Heart left ventricle (tissue), 16 donors: Measurements from ENCODE around the gene ZNF516. TPM values are rescaled to one million over a fixed set of nuclear protein-coding genes. Genes with fewer than 3 reads are reported as not detected.
A peak's percentile ranks its signal among the peaks of the same experiment; 100 is the strongest.

Experiments used
- ATAC-seq, 4 donors: fragments of 200-7000 bp; cut with Tn5 transposase; one replicate each; pipeline ENCODE4 v1.9.1; 2020 to 2022; ENCODE audit warnings: moderate library complexity in 4 of 4, mild to moderate bottlenecking in 3 of 4, moderate number of reproducible peaks in 1 of 4
- DNase-seq, 5 donors: peaks; one replicate each; pipeline ENCODE4 v3.0.0-alpha.2; 2020
- H3K27ac ChIP-seq, 12 donors: fragments of 200-600 bp; sonication (generic) in 4 of 12; one replicate each; pipeline versions ENCODE4 v1.5.0 to v1.8.0; 2016 to 2022; ENCODE audit warnings: mild to moderate bottlenecking in 2 of 12
- H3K27me3 ChIP-seq, 9 donors: fragments of 200-600 bp; sonication (generic) in 2 of 9; one replicate each; pipeline versions ENCODE4 v1.5.1 to v1.8.0; 2016 to 2022; ENCODE audit warnings: mild to moderate bottlenecking in 3 of 9
- H3K36me3 ChIP-seq, 9 donors: fragments of 200-600 bp; sonication (generic) in 2 of 9; one replicate each; pipeline versions ENCODE4 v1.5.0 to v1.8.0; 2018 to 2022; ENCODE audit warnings: mild to moderate bottlenecking in 2 of 9
- H3K4me1 ChIP-seq, 12 donors: fragments of 200-600 bp; sonication (generic) in 4 of 12; one replicate each; pipeline versions ENCODE4 v1.5.0 to v1.8.0; 2016 to 2022; ENCODE audit warnings: mild to moderate bottlenecking in 3 of 12
- H3K4me3 ChIP-seq, 12 donors: fragments of 200-600 bp; sonication (generic) in 4 of 12; one replicate each; pipeline versions ENCODE4 v1.5.0 to v1.8.0; 2017 to 2022; ENCODE audit warnings: mild to moderate bottlenecking in 9 of 12, moderate library complexity in 4 of 12
- H3K9me3 ChIP-seq, 12 donors: fragments of 200-600 bp; sonication (generic) in 4 of 12; one replicate each; pipeline versions ENCODE4 v1.5.0 to v1.8.0; 2016 to 2022; ENCODE audit warnings: mild to moderate bottlenecking in 1 of 12
- POLR2A ChIP-seq, 2 donors: fragments of 450-650 bp; IDR thresholded peaks; one replicate each; pipeline ENCODE4 v1.6.1; 2017; ENCODE audit warnings: antibody characterized with exemption in 2 of 2, mild to moderate bottlenecking in 2 of 2, moderate library complexity in 2 of 2
- WGBS, 4 donors: extraction: QIAGEN DNeasy Blood & Tissue Kit in 2 of 4; methylation state at CpG; one replicate each; pipeline versions ENCODE4 v1.1.5 to v1.1.7; 2013 to 2018; 5-methylcytosine and 5-hydroxymethylcytosine counted together
- intact Hi-C, 10 donors: fragments of 100-400 bp; cut with DNase I; formaldehyde crosslinking; loops; one replicate each; pipeline versions ENCODE4 v1.11.1 to v1.14.2; 2022
- polyA plus RNA-seq, 2 donors: library from polyadenylated mRNA; stranded (reverse); fragments of 200-250 nt; gene quantifications; one replicate each; pipeline ENCODE4 v1.2.3, GENCODE V29; 2013
- total RNA-seq, 9 donors: library from RNA; depleted of rRNA in 2 of 9; stranded (reverse); fragments of >200 nt in 2 of 9; fragmentation: NEBNext Ultra II Directional in 3 of 9; extraction: Animal tissue kit (Norgen Biotek cat#: 25700) in 3 of 9; gene quantifications; one replicate each; pipeline versions ENCODE4 v1.1.0 to v1.2.4, GENCODE V29; 2016 to 2023
- TF ChIP-seq, protein P1 (sequence below), 12 donors: fragments of 200-600 bp; sonication (generic) in 4 of 12; IDR thresholded peaks; one replicate each; pipeline versions ENCODE4 v1.5.0 to v1.8.0; 2018 to 2022; ENCODE audit warnings: antibody characterized with exemption in 12 of 12, mild to moderate bottlenecking in 5 of 12
- donor health status: ischemic (EF 13 %, LVEDD 7.1; RV severe dilation, severe dysfunction).
- donor health status: healthy with polysubstance abuse.
- donor health status: DM: no; HTN: yes; CAD: no.
- donor health status: DM: no; HTN: no; CAD: no.
- donor health status: ischemic (EF 25% LVEDD 6.9; RV normal size, moderate dysfunction).
- donor health status: ischemic (EF 25% LVEDD 5.7; RV mildly dilated, moderate dysfunction).
- donor health status: healthy.
- donor health status: DM: yes; HTN: yes; CAD: no.
- donor health status: ischemic (EF 35%, LVEDD 5.7; RV mildly dilated, moderate dysfunction).
- donor health status: nonischemic (EF 11% LVEDD 7.7; RV severe dilation, severe dysfunction).
- donor health status: DM: yes; HTN: yes; CAD: no.
- donor health status: PGD.
- donor health status: ischemic (EF 29% LVEDD 5.4; RV normal size, mild dysfunction).
- donor health status: nonischemic (EF 23%, LVEDD 6.1; RV moderate dilation, normal function).

ZNF516 gene
- total and polyA plus RNA-seq, 11 donors, result 4.8 to 24.8 (median 14.6) TPM

DNA sequence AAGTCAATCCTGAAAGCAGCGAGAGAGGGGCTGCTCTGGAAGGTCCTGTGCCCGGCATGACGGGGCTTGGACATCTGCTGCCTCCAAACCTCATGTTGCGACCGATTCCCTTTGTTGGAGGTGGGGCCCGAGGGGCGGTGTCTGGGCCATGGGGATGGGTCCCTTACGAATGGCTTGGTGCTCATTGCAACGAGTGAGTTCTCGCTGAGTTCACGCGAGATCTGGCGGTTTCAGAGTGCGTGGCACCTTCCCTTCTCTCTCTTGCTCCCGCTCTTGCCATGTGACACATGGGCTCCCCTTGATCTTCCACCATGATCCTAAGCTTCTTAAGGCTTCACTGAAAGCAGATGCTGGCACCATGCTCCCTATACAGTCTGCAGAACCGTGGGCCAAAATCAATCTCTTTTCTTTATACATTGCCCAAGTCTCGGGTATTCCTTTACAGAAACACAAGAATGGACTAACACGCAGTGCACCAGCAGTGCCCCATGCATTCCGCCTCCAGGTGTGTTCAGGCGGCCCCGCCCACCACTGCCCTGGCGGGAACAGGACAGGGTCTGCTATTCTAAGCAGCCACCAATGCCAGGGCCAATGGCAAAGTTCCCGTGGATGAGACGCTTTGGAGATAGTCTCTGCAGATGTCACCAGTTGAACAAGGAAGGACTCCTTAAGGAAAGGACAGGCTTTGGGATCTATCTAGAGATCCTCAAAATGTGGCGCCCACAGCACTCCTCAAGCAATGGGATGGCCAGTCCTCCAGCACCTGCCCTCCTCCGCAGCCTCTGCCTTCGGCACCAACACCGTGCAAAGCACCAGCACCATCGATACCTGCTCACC lies 63.4 kb downstream of the ZNF516 start:
- ATAC-seq, result no peak
- peaks cover 0 to 17% (median 8%) of the 10 kb centered on the region in 9 donors for H3K36me3 ChIP-seq
- 93 to 97% (median 97%) methylated on average over 24 to 29 of the region's 29 CpGs for WGBS, 4 donors
- intact Hi-C loops, result loop anchor here in 1 of 10 donors (10.0 kb wide), 1 partner anchor 53 kb away; no protein-coding TSS in a partner anchor
- DNase-seq, result no peak
- no peak overlapping the region for H3K27ac ChIP-seq
- H3K4me3 ChIP-seq, result no peak overlapping the region
- H3K9me3 ChIP-seq, result no peaks in the 10 kb centered on the region
- H3K4me1 ChIP-seq, result peaks cover 0 to 37% (median 17%) of the 10 kb centered on the region in 12 donors
- H3K27me3 ChIP-seq, result no peaks in the 10 kb centered on the region
- TF ChIP-seq, protein P1, sequence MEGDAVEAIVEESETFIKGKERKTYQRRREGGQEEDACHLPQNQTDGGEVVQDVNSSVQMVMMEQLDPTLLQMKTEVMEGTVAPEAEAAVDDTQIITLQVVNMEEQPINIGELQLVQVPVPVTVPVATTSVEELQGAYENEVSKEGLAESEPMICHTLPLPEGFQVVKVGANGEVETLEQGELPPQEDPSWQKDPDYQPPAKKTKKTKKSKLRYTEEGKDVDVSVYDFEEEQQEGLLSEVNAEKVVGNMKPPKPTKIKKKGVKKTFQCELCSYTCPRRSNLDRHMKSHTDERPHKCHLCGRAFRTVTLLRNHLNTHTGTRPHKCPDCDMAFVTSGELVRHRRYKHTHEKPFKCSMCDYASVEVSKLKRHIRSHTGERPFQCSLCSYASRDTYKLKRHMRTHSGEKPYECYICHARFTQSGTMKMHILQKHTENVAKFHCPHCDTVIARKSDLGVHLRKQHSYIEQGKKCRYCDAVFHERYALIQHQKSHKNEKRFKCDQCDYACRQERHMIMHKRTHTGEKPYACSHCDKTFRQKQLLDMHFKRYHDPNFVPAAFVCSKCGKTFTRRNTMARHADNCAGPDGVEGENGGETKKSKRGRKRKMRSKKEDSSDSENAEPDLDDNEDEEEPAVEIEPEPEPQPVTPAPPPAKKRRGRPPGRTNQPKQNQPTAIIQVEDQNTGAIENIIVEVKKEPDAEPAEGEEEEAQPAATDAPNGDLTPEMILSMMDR (IDR thresholded peaks at IDR 0.05), result no peak
- no peak for TF ChIP-seq POLR2A (IDR thresholded peaks at IDR 0.05)

DNA sequence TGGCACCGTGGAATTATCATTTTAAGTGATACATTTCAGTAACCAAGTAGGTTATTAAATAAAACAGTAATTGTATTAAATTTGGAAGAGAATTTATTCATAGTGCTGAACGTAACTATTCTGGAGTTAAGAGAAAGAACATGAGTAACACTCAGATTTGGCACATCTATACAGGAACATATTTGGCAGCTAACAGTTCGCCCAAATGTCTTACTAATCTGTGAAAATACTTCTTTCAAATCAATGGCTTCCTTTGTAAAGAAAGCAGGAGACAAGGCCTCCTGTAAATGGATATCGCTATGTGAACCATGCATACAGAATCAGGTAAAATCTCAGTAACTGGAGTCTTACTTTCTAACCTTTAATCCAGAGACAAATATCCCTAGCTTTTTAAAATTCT lies 64.4 kb downstream of the ZNF516 start:
- DNase-seq (no peak), ATAC-seq (no peak)
- H3K4me3 ChIP-seq, result no peak overlapping the region
- H3K4me1 ChIP-seq, result peaks cover 0 to 33% (median 17%) of the 10 kb centered on the region in 12 donors
- intact Hi-C loops, result loop anchor here in 1 of 10 donors (10.0 kb wide), 1 partner anchor 54 kb away; no protein-coding TSS in a partner anchor
- no peaks in the 10 kb centered on the region for H3K27me3 ChIP-seq
- TF ChIP-seq, protein P1 (IDR thresholded peaks at IDR 0.05), result no peak
- no peak for TF ChIP-seq POLR2A (IDR thresholded peaks at IDR 0.05)
- 67 to 78% (median 69%) methylated on average over 4 of the region's 4 CpGs for WGBS, 4 donors
- no peaks in the 10 kb centered on the region for H3K9me3 ChIP-seq
- no peak overlapping the region for H3K27ac ChIP-seq
- H3K36me3 ChIP-seq, result peaks cover 0 to 17% (median 8%) of the 10 kb centered on the region in 9 donors

DNA sequence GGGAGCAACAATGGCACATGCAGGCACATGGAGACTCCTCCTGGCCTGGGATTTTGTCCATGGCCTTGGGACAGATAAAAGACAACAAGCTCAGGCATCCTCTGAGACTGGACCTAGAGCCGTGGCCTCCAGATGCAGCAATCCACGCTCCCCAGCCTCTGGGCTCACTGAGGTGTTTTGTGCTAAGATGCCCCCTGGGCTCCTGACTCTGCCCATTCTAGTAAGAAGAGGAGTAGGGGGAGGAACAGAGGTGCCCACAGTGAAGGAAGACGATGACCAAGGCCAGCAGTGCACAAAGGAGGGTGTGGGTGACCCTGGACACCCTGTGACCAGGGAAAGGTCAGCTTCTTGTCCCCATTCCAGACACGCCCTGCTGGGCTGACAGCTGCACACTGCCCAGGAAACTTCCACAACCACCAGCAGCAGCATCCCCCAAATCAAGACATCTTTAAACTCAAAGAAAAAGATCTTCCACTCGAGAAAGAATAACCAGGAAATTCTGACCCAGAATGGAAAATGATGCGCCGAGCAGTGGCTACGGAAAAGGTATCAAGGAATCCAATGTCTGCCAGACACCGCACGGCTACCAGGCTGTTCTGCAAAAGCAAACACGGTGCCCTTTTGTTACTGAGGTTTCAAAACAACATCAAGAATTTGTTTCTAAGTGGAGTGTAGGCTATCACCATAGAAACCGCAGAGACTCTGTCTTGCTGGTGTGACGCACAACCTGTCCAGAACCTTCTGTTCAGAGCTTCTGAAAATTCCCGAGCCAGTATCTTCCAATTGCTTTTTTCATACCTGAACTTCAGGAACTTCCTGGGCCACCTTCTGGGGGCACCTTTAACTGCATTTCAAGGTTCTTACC lies 65.5 kb downstream of the ZNF516 start:
- 73 to 87% (median 77%) methylated on average over 14 of the region's 14 CpGs for WGBS, 4 donors
- intact Hi-C loops, result loop anchor here in 1 of 10 donors (10.0 kb wide), 1 partner anchor 55 kb away; no protein-coding TSS in a partner anchor
- Histone ChIP-seq H3K36me3 (peaks cover 0 to 16% (median 8%) of the 10 kb centered on the region in 9 donors), H3K9me3 (no peaks in the 10 kb centered on the region), H3K27ac (no peak overlapping the region), H3K4me3 (no peak overlapping the region), H3K4me1 (peaks cover 0 to 32% (median 16%) of the 10 kb centered on the region in 12 donors), H3K27me3 (no peaks in the 10 kb centered on the region)
- no peak for TF ChIP-seq POLR2A (IDR thresholded peaks at IDR 0.05)
- TF ChIP-seq, protein P1 (IDR thresholded peaks at IDR 0.05), result no peak
- DNase-seq (no peak), ATAC-seq (peak; percentile 51 to 82 (median 75))
